Measurements from ENCODE around the gene SAMD5. TPM values are rescaled to one million over a fixed set of nuclear protein-coding genes. Genes with fewer than 3 reads are reported as not detected.

SAMD5 gene
- total RNA-seq, 4 donors from 2014 or later = 0.84 to 3.3 (median 2.3) TPM

DNA sequence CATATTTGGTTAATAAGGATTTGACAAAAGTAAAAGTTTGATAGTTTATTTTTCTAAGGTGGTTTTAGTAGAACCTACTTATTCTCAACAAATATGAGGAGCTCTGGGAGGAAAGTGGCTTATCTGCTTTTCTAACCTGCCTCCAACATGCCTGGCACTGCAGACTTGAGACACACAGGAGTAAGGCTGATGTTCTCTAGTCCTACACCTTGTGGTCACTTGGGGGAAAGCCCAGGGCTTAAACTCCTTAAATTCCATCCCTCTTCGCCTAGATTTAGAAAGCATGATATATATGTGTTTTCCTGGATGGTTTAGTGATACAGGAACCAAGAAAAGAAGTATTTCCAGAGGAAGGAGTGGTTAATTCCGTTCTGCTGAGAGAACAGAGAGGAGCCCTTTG is 39.9 kb upstream of the SAMD5 start:
- TF ChIP-seq POLR2A (IDR thresholded peaks at IDR 0.05) = no peak
- no peak for TF ChIP-seq EP300 (IDR thresholded peaks at IDR 0.05)
- TF ChIP-seq, protein P1, sequence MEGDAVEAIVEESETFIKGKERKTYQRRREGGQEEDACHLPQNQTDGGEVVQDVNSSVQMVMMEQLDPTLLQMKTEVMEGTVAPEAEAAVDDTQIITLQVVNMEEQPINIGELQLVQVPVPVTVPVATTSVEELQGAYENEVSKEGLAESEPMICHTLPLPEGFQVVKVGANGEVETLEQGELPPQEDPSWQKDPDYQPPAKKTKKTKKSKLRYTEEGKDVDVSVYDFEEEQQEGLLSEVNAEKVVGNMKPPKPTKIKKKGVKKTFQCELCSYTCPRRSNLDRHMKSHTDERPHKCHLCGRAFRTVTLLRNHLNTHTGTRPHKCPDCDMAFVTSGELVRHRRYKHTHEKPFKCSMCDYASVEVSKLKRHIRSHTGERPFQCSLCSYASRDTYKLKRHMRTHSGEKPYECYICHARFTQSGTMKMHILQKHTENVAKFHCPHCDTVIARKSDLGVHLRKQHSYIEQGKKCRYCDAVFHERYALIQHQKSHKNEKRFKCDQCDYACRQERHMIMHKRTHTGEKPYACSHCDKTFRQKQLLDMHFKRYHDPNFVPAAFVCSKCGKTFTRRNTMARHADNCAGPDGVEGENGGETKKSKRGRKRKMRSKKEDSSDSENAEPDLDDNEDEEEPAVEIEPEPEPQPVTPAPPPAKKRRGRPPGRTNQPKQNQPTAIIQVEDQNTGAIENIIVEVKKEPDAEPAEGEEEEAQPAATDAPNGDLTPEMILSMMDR (IDR thresholded peaks at IDR 0.05) = no peak
- DNase-seq (ENCODE audit: low spot score in 2 of 2) = no peak
- Histone ChIP-seq H3K4me1 (no peaks in the 10 kb centered on the region), H3K27ac (no peak overlapping the region), H3K36me3 (no peaks in the 10 kb centered on the region), H3K9me3 (peaks cover 0 to 6% (median 1%) of the 10 kb centered on the region in 4 donors), H3K4me3 (no peak overlapping the region), H3K27me3 (no peaks in the 10 kb centered on the region)
- WGBS, 2 donors = 77 to 78% methylated on average over 2 of the region's 2 CpGs

DNA sequence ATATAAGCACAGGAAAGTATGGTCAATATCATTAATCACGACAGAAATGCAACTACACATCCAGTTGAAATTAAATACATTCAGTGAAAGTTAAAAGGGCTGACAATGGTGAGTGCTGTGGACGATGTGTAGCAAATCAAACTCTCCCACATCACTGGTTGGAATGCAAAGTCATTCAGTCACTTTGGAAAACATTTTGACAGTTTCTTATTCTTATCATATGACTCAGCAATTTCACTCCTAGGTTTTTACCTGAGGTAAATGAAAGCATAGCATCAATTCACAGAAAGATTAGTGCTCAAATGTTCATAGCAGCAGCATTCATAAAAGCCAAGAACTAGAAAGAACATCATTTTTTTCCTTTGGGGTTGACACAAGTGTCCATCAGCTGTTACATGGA is 28.6 kb upstream of the SAMD5 start:
- 85 to 90% methylated on average over 2 of the region's 2 CpGs for WGBS, 2 donors
- Histone ChIP-seq H3K4me1 (no peaks in the 10 kb centered on the region), H3K4me3 (no peak overlapping the region), H3K27me3 (no peaks in the 10 kb centered on the region), H3K9me3 (no peaks in the 10 kb centered on the region), H3K36me3 (no peaks in the 10 kb centered on the region), H3K27ac (no peak overlapping the region)
- DNase-seq (ENCODE audit: low spot score in 2 of 2) = no peak
- TF ChIP-seq POLR2A (IDR thresholded peaks at IDR 0.05) = no peak
- TF ChIP-seq, protein P1 (IDR thresholded peaks at IDR 0.05) = no peak
- TF ChIP-seq EP300 (IDR thresholded peaks at IDR 0.05) = no peak

DNA sequence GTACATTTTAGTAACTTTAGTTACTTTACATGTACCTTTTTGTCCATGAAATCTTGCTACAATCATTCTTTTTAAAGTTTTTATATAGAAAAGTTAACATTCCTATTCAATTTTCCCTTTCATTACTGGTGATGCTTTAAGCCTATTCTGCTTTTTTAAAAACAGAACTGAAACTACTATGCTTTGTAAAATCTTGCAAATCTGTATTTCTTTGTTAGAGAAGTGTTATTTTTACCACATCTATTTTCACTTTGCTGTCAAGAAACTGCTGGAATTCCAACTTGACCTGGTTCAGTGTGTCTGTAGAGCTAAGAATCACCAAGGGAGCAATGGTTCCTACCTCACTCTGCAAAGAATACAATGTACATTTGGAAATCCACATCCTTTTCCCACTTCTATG is 21.8 kb upstream of the SAMD5 start:
- Histone ChIP-seq H3K27ac (no peak overlapping the region), H3K9me3 (no peaks in the 10 kb centered on the region), H3K36me3 (no peaks in the 10 kb centered on the region), H3K27me3 (no peaks in the 10 kb centered on the region), H3K4me1 (no peaks in the 10 kb centered on the region), H3K4me3 (no peak overlapping the region)
- no peak for DNase-seq (ENCODE audit: low spot score in 2 of 2)
- TF ChIP-seq, protein P1 (IDR thresholded peaks at IDR 0.05) = no peak
- TF ChIP-seq POLR2A (IDR thresholded peaks at IDR 0.05) (no peak), EP300 (IDR thresholded peaks at IDR 0.05) (no peak)

DNA sequence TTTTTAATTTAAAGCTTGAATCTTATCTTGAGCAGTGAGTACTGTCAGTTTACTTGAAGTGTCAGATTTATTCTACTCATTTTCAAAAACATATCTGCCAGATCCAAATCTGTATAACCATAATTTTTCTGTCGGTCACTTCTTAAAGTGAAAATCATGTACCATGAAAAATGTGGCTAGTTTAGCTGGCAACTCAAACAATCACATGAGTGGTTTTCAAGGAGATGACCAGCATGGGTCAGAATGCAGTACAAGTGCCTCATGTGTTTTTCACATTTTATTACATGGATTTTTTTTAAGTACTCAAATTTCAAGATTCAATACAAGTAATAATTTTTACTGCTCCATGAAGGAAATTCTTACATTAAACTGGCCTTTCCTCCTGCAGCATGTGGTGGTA is 11.0 kb upstream of the SAMD5 start:
- Histone ChIP-seq H3K4me3 (no peak overlapping the region), H3K4me1 (no peaks in the 10 kb centered on the region), H3K27ac (no peak overlapping the region), H3K36me3 (no peaks in the 10 kb centered on the region), H3K27me3 (no peaks in the 10 kb centered on the region), H3K9me3 (peaks cover 0 to 8% (median 0%) of the 10 kb centered on the region in 4 donors)
- TF ChIP-seq EP300 (IDR thresholded peaks at IDR 0.05) (no peak), POLR2A (IDR thresholded peaks at IDR 0.05) (no peak)
- TF ChIP-seq, protein P1 (IDR thresholded peaks at IDR 0.05) = no peak
- WGBS, 2 donors = 98% methylated on average over 1 of the region's 1 CpG
- DNase-seq (ENCODE audit: low spot score in 2 of 2) = no peak

DNA sequence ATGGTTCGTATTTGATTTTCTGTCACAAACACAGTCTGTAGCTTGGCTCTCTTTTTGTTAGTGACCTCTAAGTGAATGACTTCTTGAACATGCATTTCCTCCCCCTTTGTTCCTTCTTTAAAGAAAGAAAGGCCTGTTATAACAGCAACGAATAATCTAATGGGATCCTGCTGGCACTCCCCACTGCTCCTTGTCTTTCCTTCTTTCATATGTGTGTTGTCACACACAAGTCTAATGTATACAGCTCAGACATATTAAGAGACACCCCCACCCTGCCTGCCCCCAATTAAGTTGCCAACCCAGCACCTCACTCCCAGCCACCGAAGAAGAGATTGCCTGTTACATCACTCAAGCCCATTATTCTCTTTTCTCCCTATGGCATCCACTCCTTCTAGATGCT is 4.9 kb upstream of the SAMD5 start:
- no peak for DNase-seq (ENCODE audit: low spot score in 2 of 2)
- H3K27me3 ChIP-seq = peaks cover 0 to 17% of the 10 kb centered on the region in 2 donors
- H3K4me1 ChIP-seq = peaks cover 0 to 17% (median 5%) of the 10 kb centered on the region in 4 donors
- H3K4me3 ChIP-seq = no peak overlapping the region
- no peaks in the 10 kb centered on the region for H3K36me3 ChIP-seq
- 42 to 54% methylated on average over 3 of the region's 3 CpGs for whole genome bisulfite sequencing, 2 donors
- TF ChIP-seq, protein P1 (IDR thresholded peaks at IDR 0.05) = no peak
- TF ChIP-seq EP300 (IDR thresholded peaks at IDR 0.05) (no peak), POLR2A (IDR thresholded peaks at IDR 0.05) (no peak)
- no peak overlapping the region for H3K27ac ChIP-seq
- no peaks in the 10 kb centered on the region for H3K9me3 ChIP-seq
